A673 (cell line): Measurements from ENCODE around the gene MBD3L4.
"Not testable (repeated sequence)": the region's sequence is repeated elsewhere in the genome, so short reads cannot be mapped to it uniquely, and the experiment has no call there.

Experiments used
- CTCF ChIP-seq: fragments of 300-800, 200-600 bp; sonication (generic); conservative IDR thresholded peaks from 2 replicates; pipeline ENCODE4 v1.5.1; 2017; ENCODE audit warnings: low read depth, mild to moderate bottlenecking, antibody characterized with exemption, low read length, moderate library complexity, mixed read lengths
- EZH2 ChIP-seq: fragments of 200-600 bp; sonication (generic); IDR thresholded peaks from 2 replicates; pipeline ENCODE4 v1.6.1; 2017; ENCODE audit warnings: borderline replicate concordance, low read depth, mild to moderate bottlenecking, mixed read lengths, antibody characterized with exemption, low read length; ENCODE audit not compliant: poor library complexity, severe bottlenecking

- TF ChIP-seq CTCF: peak; percentile 41
- not testable (repeated sequence) for TF ChIP-seq EZH2
Observed at GRCh38 chr19:7067122-7067521, 27.1 kb upstream of the MBD3L4 start.
